Stimulated activated CD4-positive, alpha-beta T cell treated with anti-CD3 and anti-CD28 coated beads, Interleukin-15, amount 100 ng/mL, for 48 hours (primary cell): ENCODE results near the gene ADGRA1.

ENCODE experiments used
- DNase-seq, 2 donors: peaks; one replicate each; pipeline ENCODE4 v3.0.0-alpha.2; 2020; ENCODE audit warnings: low read depth in 2 of 2

The ADGRA1 gene

GRCh38 chr10:133056001-133056400, 31.7 kb upstream of the ADGRA1 start:
- no peak for DNase-seq

GRCh38 chr10:133056651-133057178, 31.0 kb upstream of the ADGRA1 start:
- no peak for DNase-seq

- DNase-seq, result no peak
Measured at GRCh38 chr10:133058331-133059092, 29.2 kb upstream of the ADGRA1 start.

DNA sequence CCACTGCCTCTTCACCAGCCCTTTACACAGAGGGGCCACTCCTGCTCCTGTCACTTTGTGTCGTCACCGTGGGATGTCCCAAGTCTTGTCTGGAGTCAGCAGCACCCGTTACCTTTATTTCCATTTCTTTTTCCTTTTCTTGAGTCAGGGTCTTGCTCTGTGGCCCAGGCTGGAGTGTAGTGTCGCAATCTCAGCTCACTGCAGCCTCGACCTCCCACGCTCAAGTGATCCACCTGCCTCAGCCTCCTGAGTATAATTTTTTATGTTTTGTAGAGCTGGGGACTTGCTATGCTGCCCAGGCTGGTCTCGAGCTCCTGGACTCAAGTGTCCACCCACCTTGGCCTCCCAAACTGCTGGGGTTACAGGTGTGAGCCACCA, 28.6 kb upstream of the ADGRA1 start:
- no peak for DNase-seq

GRCh38 chr10:133059571-133059970, 28.2 kb upstream of the ADGRA1 start:
- no peak for DNase-seq

DNA sequence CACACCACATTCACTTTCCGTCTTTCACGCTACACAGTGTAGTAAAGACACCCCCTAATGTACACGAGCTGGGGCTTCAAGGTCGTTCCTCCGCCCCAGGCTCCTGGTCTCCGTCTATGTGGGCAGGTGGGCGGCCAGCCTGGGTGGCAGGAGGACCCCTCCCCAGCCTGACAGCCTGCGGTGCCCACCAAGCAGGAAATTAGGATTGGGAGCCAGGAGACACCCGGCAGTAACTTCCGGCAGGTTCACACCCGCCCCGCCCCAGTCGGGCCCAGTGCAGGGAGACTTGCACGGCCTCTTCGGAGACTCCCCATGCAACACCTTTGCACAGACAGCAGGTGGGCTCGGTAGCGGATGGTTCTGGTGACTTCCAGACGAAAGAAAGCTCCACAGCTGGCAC, 27.7 kb upstream of the ADGRA1 start:
- DNase-seq, result no peak

DNA sequence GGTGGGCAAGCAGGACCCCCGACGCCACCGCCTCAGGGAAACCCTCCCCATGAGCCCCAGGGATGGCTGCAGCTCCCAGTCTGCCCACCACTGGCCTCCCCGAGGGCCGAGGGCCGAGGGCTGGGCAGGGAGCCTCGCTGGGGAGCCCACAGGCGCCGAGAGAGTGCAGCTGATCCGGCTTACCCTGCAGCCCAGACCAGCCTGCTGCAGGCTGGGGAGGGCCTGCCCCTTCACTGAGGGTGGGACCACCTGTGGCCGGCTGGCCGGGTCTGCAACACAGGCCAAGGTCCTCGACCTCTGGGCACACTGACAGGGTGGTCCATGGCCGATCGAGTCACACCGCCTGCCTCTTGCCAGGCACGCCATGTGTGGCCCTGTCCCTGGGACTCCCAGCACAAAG, 27.3 kb upstream of the ADGRA1 start:
- DNase-seq, result no peak

DNA sequence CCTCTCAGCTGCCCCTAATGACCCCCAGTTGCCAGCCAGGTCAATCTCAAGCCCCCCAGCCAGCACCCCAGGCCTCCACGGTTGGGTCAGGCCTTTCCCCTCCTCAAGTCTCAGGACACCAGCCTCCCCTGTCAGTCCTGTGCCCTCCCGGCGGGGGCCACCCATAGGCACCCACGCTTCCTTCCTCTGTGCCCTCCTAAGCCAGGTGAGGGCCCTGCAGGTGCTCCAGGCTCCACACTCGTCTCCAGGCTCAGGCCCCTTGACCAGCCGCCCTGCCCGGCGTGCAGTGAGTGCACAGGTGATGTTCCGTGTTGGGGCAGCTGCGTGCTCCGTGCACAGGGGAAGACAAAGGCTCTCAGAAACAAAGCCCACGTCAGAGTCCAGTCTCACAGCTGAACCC, 26.8 kb upstream of the ADGRA1 start:
- DNase-seq, result no peak

GRCh38 chr10:133061296-133062038, 26.3 kb upstream of the ADGRA1 start:
- no peak for DNase-seq

- DNase-seq, result no peak
Measured at GRCh38 chr10:133062085-133062484, 25.6 kb upstream of the ADGRA1 start.

- DNase-seq, result no peak
Measured at GRCh38 chr10:133062635-133063034, 25.1 kb upstream of the ADGRA1 start.

DNA sequence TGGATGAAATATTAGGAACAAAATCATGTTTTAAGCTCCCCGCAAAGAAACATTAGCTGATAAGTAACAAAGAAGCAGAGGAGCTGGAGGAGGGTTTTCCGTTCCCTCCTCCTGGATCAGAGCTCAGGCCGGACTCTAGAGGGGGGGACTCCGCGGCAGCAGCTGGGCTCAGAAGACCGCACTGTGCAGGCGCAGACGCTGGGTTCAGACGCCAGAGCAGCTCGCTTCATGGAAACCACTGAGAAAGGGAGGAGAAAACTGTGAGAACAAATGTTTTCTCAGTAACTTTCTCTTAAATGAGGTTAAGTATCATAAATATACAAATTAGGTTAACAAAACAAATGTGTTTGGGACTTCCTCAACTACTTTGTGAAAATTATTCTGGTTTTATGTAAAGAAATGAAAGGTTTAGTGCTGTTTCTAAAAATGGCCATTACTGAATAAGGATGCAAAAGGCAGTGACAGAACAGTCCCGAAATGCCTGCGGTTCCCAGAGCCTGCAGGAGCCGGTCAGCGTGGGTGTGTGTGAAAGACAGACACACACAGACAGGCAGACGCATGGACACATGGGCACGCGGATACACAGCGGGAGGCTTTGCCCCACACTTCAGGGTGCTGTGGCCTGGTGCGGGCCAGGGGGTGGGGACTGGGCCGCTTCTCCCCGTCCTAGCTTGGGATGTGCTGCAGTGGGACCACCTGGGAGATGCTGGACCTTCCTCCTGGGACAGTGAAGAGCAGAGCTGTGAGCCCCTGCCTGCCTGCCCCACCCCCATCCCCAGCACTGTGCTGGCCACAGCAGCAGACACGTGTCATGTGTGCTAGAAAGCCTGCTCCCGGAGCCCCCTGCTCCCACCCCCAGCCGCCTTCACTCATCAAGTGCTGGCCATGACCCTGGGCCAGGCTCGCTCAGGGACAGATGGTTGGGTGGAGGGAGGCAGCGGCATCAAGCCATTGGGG, 20.3 kb upstream of the ADGRA1 start:
- DNase-seq, result no peak

GRCh38 chr10:133068111-133069032, 19.4 kb upstream of the ADGRA1 start:
- DNase-seq, result no peak

- no peak for DNase-seq
Measured at GRCh38 chr10:133069033-133069525, 18.6 kb upstream of the ADGRA1 start.

DNA sequence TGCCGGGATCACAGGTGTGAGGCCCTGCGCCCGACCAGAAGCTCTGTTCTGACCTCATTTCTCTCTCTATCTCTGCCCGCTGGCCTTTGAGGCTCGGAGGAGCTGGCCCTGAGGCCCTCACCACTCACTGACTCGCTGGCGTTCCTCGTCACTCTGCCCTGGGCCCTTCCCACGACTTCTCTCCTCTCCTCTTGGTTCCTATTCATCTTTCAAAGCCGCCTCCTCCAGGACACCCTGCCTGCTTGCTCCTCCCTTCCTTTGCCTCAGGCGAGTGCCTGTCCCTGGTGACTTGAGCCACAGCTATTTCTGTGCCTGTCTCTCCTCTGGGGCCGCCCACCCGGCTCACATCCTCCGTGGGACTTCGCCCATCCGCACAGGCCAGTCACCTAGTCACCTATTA, 17.3 kb upstream of the ADGRA1 start:
- DNase-seq, result no peak

DNA sequence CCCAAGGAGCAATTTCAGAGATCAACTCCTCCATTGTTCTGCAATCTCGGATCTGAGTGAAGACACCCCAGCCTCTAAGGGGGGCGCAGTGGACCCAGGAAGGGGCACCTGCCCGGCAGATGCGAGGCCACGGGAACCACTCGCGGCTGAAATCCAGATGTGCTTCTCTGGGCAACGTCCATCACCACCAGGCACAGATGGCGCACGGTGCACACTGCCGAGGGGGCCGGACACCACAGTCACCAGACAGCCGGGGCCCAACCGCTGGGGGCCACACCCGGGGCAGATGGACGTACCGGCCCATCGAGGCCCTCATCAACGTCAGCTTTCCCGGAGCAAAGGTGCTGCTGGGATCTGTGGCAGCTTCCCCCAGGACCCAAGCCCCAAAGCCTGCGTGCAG, 16.9 kb upstream of the ADGRA1 start:
- DNase-seq, result no peak

GRCh38 chr10:133071733-133072132, 16.0 kb upstream of the ADGRA1 start:
- DNase-seq, result no peak

DNA sequence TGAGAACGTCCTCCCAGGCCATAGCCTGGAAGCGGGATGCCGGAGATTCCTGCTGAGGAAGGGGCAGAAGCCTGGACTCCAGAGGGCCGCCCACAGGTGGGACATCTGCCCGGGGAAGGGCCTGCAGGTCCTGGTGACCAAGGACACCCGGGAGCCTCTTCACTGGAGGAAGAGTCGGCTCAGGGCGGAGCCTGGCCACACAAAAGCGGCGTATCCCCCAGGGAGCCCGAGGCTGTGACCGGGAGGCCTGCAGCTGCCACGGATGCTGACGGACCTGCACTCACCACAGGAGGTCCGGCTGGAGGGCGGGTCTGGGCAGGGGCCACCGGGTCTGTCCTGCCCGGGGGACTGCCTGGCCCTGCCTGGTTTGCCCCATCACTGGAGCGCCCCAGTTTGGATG, 15.5 kb upstream of the ADGRA1 start:
- DNase-seq, result no peak

DNA sequence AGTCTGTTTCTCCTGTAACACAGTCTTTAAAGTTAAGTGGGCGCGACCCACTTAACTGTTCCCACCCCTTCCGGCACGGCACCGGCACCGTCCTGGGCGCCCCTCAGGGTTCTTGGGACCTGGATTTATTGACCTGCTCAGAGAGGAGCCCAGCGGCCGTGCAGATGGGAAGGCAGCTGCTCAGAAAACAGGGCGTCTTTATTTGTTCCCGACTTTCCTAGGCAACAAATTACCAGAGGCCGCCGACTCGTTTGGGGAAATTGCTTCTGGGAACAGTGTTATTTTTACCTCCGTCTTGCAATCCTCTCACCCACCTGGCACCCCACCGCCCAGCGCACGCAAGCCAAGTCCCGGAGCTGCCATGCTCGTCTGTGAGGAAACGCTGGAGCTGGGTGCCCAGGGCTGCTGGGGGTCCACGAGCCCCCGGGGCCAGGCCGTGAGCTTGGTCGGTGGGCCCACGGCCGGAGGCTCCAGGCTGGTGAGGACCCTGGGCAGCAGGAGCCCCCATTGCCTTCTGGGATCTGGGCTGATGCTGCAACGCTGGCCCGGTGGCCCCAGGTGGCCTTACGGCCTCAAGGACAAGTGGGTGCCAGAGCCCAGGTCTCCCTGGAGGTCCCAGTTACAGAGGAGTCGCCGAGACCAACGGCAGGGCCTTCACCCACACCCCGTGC, 14.9 kb upstream of the ADGRA1 start:
- no peak for DNase-seq
